Measurements from ENCODE around the gene SGPP2.

The SGPP2 gene

GRCh38 chr2:222393733-222394267, 30.5 kb upstream of the SGPP2 start:
- no peak for TF ChIP-seq ZNF707 (tag by site-specific recombination; IDR thresholded peaks at IDR 0.05)
- no peak for TF ChIP-seq INSM2 (tag by site-specific recombination; IDR thresholded peaks at IDR 0.05)
- no peak for TF ChIP-seq TRIM28 (IDR thresholded peaks at IDR 0.05; ENCODE audit: borderline replicate concordance, low read length)
- H3K4me3 ChIP-seq (ENCODE audit: low read depth, low read length) = no peak overlapping the region
- H3K36me3 ChIP-seq (ENCODE audit: control insufficient read depth in 2 of 2, insufficient read depth in 1 of 2, low read length in 2 of 2) = no peaks in the 10 kb centered on the region
- no peak overlapping the region for H3K27ac ChIP-seq (ENCODE audit: extremely low read depth, low read depth, low read length)
- H3K9me3 ChIP-seq (ENCODE audit: control insufficient read depth, insufficient read depth, low read depth, low read length) = no peaks in the 10 kb centered on the region; the same call in 1 of the 2 replicates
- POLR2A ChIA-PET = no interaction called here
- no peaks in the 10 kb centered on the region for H3K4me1 ChIP-seq (ENCODE audit: control insufficient read depth, insufficient read depth, low read length)
- CTCF ChIA-PET = interaction anchor here (0.6 kb wide), 1 partner anchor 25 kb away, joined by 3 read pairs; no protein-coding TSS in a partner anchor

GRCh38 chr2:222398446-222398885, 25.9 kb upstream of the SGPP2 start:
- TF ChIP-seq ZNF776 (tag by site-specific recombination; IDR thresholded peaks at IDR 0.05; ENCODE audit: borderline replicate concordance) (no peak), GLIS2 (tag by site-specific recombination; IDR thresholded peaks at IDR 0.05) (no peak), ZNF248 (tag by site-specific recombination; IDR thresholded peaks at IDR 0.05) (no peak), ZBTB20 (tag by site-specific recombination; IDR thresholded peaks at IDR 0.05) (no peak), ZNF473 (tag by site-specific recombination; IDR thresholded peaks at IDR 0.05) (no peak), ZNF629 (tag by site-specific recombination; IDR thresholded peaks at IDR 0.05) (no peak), ZNF114 (tag by site-specific recombination; IDR thresholded peaks at IDR 0.05) (no peak), YY2 (tag by site-specific recombination; IDR thresholded peaks at IDR 0.05) (no peak), ZNF239 (tag by site-specific recombination; IDR thresholded peaks at IDR 0.05) (no peak), ZNF555 (tag by site-specific recombination; conservative IDR thresholded peaks at IDR 0.05) (no peak)
- Histone ChIP-seq H3K4me1 (ENCODE audit: control insufficient read depth, insufficient read depth, low read length) (no peaks in the 10 kb centered on the region), H3K9me3 (ENCODE audit: control insufficient read depth, insufficient read depth, low read depth, low read length) (no peaks in the 10 kb centered on the region; the same call in 1 of the 2 replicates), H3K27ac (ENCODE audit: extremely low read depth, low read depth, low read length) (no peak overlapping the region), H3K36me3 (ENCODE audit: control insufficient read depth in 2 of 2, insufficient read depth in 1 of 2, low read length in 2 of 2) (no peaks in the 10 kb centered on the region), H3K4me3 (ENCODE audit: low read depth, low read length) (no peak overlapping the region)
- POLR2A ChIA-PET = no interaction called here
- CTCF ChIA-PET = no interaction called here

- no peak for TF ChIP-seq ZNF138 (tag by site-specific recombination; IDR thresholded peaks at IDR 0.05; ENCODE audit: borderline replicate concordance)
- Histone ChIP-seq H3K9me3 (ENCODE audit: control insufficient read depth, insufficient read depth, low read depth, low read length) (no peaks in the 10 kb centered on the region; the same call in 1 of the 2 replicates), H3K4me3 (ENCODE audit: low read depth, low read length) (no peak overlapping the region), H3K36me3 (ENCODE audit: control insufficient read depth in 2 of 2, insufficient read depth in 1 of 2, low read length in 2 of 2) (no peaks in the 10 kb centered on the region), H3K4me1 (ENCODE audit: control insufficient read depth, insufficient read depth, low read length) (no peaks in the 10 kb centered on the region), H3K27ac (ENCODE audit: extremely low read depth, low read depth, low read length) (no peak overlapping the region)
- POLR2A ChIA-PET = no interaction called here
- CTCF ChIA-PET = interaction anchor here (0.8 kb wide), 1 partner anchor 12 kb away, joined by 4 read pairs; no protein-coding TSS in a partner anchor
Observed at GRCh38 chr2:222399038-222399783, 25.1 kb upstream of the SGPP2 start.

GRCh38 chr2:222404151-222404905, 20.0 kb upstream of the SGPP2 start:
- Histone ChIP-seq H3K4me1 (ENCODE audit: control insufficient read depth, insufficient read depth, low read length) (no peaks in the 10 kb centered on the region), H3K27ac (ENCODE audit: extremely low read depth, low read depth, low read length) (no peak overlapping the region), H3K9me3 (ENCODE audit: control insufficient read depth, insufficient read depth, low read depth, low read length) (no peaks in the 10 kb centered on the region), H3K36me3 (ENCODE audit: control insufficient read depth in 2 of 2, insufficient read depth in 1 of 2, low read length in 2 of 2) (no peaks in the 10 kb centered on the region), H3K4me3 (ENCODE audit: low read depth, low read length) (no peak overlapping the region)
- POLR2A ChIA-PET = no interaction called here
- CTCF ChIA-PET = no interaction called here
- TF ChIP-seq ZNF138 (tag by site-specific recombination; IDR thresholded peaks at IDR 0.05; ENCODE audit: borderline replicate concordance) = no peak
- no peak for TF ChIP-seq ZNF670 (tag by site-specific recombination; IDR thresholded peaks at IDR 0.05; ENCODE audit: low read depth)
- TF ChIP-seq HOXC10 (CRISPR knock-in tag; IDR thresholded peaks at IDR 0.05) = no peak
- TF ChIP-seq GLI4 (tag by site-specific recombination; IDR thresholded peaks at IDR 0.05) = no peak
- no peak for TF ChIP-seq ZNF433 (tag by site-specific recombination; IDR thresholded peaks at IDR 0.05; ENCODE audit: low read depth)
- TF ChIP-seq, protein P1, sequence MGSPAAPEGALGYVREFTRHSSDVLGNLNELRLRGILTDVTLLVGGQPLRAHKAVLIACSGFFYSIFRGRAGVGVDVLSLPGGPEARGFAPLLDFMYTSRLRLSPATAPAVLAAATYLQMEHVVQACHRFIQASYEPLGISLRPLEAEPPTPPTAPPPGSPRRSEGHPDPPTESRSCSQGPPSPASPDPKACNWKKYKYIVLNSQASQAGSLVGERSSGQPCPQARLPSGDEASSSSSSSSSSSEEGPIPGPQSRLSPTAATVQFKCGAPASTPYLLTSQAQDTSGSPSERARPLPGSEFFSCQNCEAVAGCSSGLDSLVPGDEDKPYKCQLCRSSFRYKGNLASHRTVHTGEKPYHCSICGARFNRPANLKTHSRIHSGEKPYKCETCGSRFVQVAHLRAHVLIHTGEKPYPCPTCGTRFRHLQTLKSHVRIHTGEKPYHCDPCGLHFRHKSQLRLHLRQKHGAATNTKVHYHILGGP (tag by site-specific recombination; IDR thresholded peaks at IDR 0.05) = no peak
- no peak for TF ChIP-seq ZNF221 (tag by site-specific recombination; IDR thresholded peaks at IDR 0.05; ENCODE audit: borderline replicate concordance)
- no peak for TF ChIP-seq ZFP37 (tag by site-specific recombination; IDR thresholded peaks at IDR 0.05)
- no peak for TF ChIP-seq OSR2 (tag by site-specific recombination; IDR thresholded peaks at IDR 0.05)
- TF ChIP-seq ZNF19 (tag by site-specific recombination; IDR thresholded peaks at IDR 0.05; ENCODE audit: low read depth) = no peak
- TF ChIP-seq ZNF76 (tag by site-specific recombination; IDR thresholded peaks at IDR 0.05; ENCODE audit: borderline replicate concordance, low read depth) = no peak
- TF ChIP-seq HOXA7 (CRISPR knock-in tag; IDR thresholded peaks at IDR 0.05; ENCODE audit: borderline replicate concordance) = no peak
